GM12874 (cell line): Measurements from ENCODE around the gene ITPRIPL2.

ENCODE experiments used
- TF ChIP-seq, protein P1 (sequence below): IDR thresholded peaks from 2 replicates; pipeline ENCODE4 v1.5.1; 2011; ENCODE audit warnings: low read depth, mild to moderate bottlenecking, control low read depth, low read length, moderate library complexity; ENCODE audit not compliant: insufficient read depth

The ITPRIPL2 gene

GRCh38 chr16:19127674-19128131 is 13.9 kb downstream of the ITPRIPL2 start:
- TF ChIP-seq, protein P1, sequence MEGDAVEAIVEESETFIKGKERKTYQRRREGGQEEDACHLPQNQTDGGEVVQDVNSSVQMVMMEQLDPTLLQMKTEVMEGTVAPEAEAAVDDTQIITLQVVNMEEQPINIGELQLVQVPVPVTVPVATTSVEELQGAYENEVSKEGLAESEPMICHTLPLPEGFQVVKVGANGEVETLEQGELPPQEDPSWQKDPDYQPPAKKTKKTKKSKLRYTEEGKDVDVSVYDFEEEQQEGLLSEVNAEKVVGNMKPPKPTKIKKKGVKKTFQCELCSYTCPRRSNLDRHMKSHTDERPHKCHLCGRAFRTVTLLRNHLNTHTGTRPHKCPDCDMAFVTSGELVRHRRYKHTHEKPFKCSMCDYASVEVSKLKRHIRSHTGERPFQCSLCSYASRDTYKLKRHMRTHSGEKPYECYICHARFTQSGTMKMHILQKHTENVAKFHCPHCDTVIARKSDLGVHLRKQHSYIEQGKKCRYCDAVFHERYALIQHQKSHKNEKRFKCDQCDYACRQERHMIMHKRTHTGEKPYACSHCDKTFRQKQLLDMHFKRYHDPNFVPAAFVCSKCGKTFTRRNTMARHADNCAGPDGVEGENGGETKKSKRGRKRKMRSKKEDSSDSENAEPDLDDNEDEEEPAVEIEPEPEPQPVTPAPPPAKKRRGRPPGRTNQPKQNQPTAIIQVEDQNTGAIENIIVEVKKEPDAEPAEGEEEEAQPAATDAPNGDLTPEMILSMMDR: no peak

DNA sequence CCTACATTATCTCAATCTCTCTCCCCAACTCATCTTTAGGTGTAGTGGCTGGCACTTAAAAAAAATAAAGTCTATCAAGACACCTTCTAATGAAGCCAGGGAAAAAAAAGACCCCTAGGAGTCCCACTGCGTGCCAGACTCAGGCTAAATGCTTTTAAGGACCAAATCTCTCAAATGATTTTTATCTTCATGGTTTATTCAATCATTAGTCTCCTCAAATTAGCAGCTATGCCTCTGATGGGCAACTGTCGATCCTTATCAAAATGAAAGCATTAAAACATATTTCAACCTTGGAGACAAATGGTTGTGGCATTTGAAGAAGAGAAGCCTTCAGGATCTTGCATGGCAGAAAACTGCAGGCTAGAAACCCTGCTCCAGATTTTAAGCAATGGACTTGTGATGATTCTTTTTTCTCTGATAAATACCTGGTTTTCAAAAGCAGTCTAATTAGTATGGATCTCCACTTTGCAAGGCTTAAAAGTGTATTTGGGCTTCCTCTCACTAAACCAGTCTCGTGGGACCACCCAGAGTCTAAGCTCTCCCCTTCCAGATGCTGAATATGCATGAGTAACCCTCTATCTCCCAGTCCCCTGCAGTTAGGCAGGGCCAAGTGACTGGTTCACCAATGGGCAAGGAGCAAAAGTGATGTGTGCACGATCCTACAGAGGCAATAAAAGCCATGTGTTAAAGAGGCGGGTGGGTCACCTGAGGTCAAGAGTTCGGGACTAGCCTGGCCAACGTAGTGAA is 14.9 kb downstream of the ITPRIPL2 start:
- TF ChIP-seq, protein P1: no peak

DNA sequence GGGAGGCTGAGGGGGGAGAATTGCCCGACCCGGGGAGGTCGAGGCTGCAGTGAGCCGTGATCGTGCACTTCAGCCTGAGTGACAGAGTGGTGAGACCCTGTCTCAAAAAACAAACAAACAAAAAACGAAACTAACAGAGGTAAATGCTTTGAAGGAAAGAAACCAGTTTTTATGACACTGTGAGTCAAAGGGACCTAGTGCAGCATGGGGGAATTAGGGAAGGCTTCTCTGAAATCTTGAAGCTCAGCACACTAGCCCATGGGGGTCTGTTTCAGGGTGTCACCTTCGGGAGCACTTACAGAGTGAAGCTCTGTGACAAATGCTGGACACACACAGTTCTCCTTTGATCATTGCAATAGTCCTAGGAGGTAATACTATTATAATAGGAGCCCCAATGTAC is 16.6 kb downstream of the ITPRIPL2 start:
- TF ChIP-seq, protein P1: no peak

GRCh38 chr16:19130852-19131824 is 17.4 kb downstream of the ITPRIPL2 start:
- TF ChIP-seq, protein P1: no peak

GRCh38 chr16:19131825-19132218 is 18.1 kb downstream of the ITPRIPL2 start:
- TF ChIP-seq, protein P1: no peak

GRCh38 chr16:19132255-19132654 is 18.5 kb downstream of the ITPRIPL2 start:
- TF ChIP-seq, protein P1: no peak

GRCh38 chr16:19132898-19133297 is 19.1 kb downstream of the ITPRIPL2 start:
- TF ChIP-seq, protein P1: no peak
